Suprapubic skin (tissue), 4 donors: Measurements from ENCODE around the gene KYAT1. TPM values are rescaled to one million over a fixed set of nuclear protein-coding genes. Genes with fewer than 3 reads are reported as not detected.

Experiments used
- DNase-seq, 2 donors: peaks; one replicate each; pipeline ENCODE4 v3.0.0-alpha.2; 2019; ENCODE audit warnings: low spot score in 2 of 2
- H3K27ac ChIP-seq: fragments of 200-600 bp; sonication (generic); one replicate; pipeline ENCODE4 v1.5.1; 2019
- H3K27me3 ChIP-seq: fragments of 200-600 bp; sonication (generic); one replicate; pipeline ENCODE4 v1.5.1; 2019
- H3K36me3 ChIP-seq: fragments of 200-600 bp; sonication (generic); one replicate; pipeline ENCODE4 v1.5.1; 2019
- H3K4me1 ChIP-seq: fragments of 200-600 bp; sonication (generic); one replicate; pipeline ENCODE4 v1.5.1; 2019
- H3K4me3 ChIP-seq: fragments of 200-600 bp; sonication (generic); one replicate; pipeline ENCODE4 v1.5.1; 2019; ENCODE audit warnings: mild to moderate bottlenecking
- H3K9me3 ChIP-seq: fragments of 200-600 bp; sonication (generic); one replicate; pipeline ENCODE4 v1.5.1; 2019
- EP300 ChIP-seq: sonication (generic); formaldehyde crosslinking; IDR thresholded peaks from one replicate; pipeline ENCODE4 v1.6.1; 2017; ENCODE audit warnings: antibody characterized with exemption
- POLR2A ChIP-seq, 2 donors: fragments of 450-650 bp; IDR thresholded peaks; one replicate each; pipeline ENCODE4 v1.6.1; 2017; ENCODE audit warnings: antibody characterized with exemption in 2 of 2, mild to moderate bottlenecking in 2 of 2, moderate library complexity in 2 of 2
- POLR2AphosphoS5 ChIP-seq, 3 donors: sonication (generic); formaldehyde crosslinking; IDR thresholded peaks; one replicate each; pipeline ENCODE4 v1.6.1; 2017; ENCODE audit warnings: antibody characterized with exemption in 3 of 3
- WGBS: methylation state at CpG from one replicate; pipeline ENCODE4 v1.1.5; 2018; 5-methylcytosine and 5-hydroxymethylcytosine counted together
- total RNA-seq, 4 donors: library from RNA; depleted of rRNA; stranded (reverse); fragments of >200 nt; gene quantifications; one replicate each; pipeline ENCODE4 v1.1.0, GENCODE V29; 2016
- TF ChIP-seq, protein P1 (sequence below), 2 donors: fragments of 200-600 bp in 1 of 2; fragments of 450-650 bp in 1 of 2; sonication (generic) in 1 of 2; IDR thresholded peaks; one replicate each; pipeline ENCODE4 v1.5.1; 2016 to 2019; ENCODE audit warnings: antibody characterized with exemption in 2 of 2, mild to moderate bottlenecking in 1 of 2, moderate library complexity in 1 of 2

The KYAT1 gene
- total RNA-seq = 10 to 100 TPM; 10.6 to 17.1 (median 14.6) TPM

DNA sequence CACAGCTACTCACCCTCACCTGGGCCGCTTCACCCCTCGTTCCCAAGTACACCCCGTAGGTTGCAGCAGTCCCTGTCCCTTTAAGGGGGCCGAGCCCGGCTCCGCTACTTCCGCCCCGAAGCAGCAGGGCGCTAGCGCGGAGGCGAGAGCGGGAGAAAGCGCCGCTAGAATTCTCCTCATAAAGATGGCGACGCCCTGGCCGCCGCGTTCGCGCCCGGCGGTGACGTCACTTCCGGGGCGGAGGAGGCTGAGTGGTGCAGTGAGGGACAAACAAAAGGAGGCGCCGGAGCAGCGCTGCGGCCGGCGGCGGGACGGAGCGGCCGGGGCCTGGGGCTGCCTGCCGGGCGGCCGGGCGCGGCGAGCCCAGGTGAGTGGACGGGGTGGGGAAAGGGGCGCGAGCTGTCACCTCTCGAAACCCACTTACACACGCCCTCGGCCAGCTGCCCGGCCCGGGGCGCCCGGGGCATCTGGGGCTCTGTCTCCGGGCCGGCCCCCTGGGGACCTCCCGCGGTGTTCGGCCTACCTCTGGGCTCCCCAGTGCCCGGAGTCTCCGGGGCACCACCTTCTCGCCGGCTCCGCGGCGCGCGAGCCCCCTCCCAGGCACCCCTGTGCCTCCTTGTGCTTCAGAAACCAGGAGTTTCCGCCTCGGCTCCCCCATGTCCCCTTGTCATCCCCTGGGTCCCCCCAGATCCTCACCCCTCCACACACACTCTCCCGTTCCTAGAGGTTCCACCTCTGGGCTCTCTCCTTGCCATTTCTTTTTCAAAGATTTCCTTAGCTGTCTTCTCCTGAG, at the start of gene KYAT1, which contains the start of gene LRRC8A:
Gene KYAT1, minus strand, starts transcription at position 67 of the 793 bp plus-strand sequence. CDS start 36,545 bp downstream, outside the sequence.
Gene LRRC8A, plus strand, starts transcription at position 250 of the 793 bp plus-strand sequence. CDS start 25,032 bp downstream, outside the sequence.
- Histone ChIP-seq H3K4me1 (peaks cover 59% of the 10 kb centered on the region), H3K36me3 (peaks cover 13% of the 10 kb centered on the region), H3K4me3 (peak within 1 kb of the TSS; percentile 92), H3K27ac (peak within 1 kb of the TSS; percentile 97), H3K9me3 (no peaks in the 10 kb centered on the region), H3K27me3 (no peaks in the 10 kb centered on the region)
- WGBS = 1% methylated on average over 64 of the region's 70 CpGs
- DNase-seq = peak; percentile 98
- TF ChIP-seq, protein P1, sequence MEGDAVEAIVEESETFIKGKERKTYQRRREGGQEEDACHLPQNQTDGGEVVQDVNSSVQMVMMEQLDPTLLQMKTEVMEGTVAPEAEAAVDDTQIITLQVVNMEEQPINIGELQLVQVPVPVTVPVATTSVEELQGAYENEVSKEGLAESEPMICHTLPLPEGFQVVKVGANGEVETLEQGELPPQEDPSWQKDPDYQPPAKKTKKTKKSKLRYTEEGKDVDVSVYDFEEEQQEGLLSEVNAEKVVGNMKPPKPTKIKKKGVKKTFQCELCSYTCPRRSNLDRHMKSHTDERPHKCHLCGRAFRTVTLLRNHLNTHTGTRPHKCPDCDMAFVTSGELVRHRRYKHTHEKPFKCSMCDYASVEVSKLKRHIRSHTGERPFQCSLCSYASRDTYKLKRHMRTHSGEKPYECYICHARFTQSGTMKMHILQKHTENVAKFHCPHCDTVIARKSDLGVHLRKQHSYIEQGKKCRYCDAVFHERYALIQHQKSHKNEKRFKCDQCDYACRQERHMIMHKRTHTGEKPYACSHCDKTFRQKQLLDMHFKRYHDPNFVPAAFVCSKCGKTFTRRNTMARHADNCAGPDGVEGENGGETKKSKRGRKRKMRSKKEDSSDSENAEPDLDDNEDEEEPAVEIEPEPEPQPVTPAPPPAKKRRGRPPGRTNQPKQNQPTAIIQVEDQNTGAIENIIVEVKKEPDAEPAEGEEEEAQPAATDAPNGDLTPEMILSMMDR (IDR thresholded peaks at IDR 0.05) = no peak
- TF ChIP-seq POLR2A (IDR thresholded peaks at IDR 0.05) (peak in 1 of 2 donors; percentile 64), EP300 (no peak), POLR2AphosphoS5 (IDR thresholded peaks at IDR 0.05) (peak in 2 of 3 donors; percentile 28 to 58)

DNA sequence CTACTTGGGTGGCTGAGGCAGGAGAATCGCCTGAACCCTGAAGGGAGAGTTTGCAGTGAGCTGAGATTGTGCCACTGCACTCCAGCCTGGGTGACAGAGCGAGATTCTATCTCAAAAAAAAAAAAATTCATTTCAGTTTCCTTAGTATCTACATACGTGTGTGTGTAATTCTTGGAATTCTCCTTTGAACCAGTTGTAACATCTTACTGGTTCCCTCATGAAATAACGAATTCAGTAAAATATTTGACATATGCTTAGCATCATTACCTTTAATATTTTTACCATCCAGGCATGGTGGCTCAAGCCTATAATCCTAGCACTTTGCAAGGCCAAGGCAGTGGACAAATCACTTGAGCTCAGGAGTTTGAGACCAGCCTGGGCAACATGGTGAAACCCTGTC, 47.8 kb upstream of the KYAT1 start:
- Histone ChIP-seq H3K27ac (no peak overlapping the region), H3K9me3 (no peaks in the 10 kb centered on the region), H3K36me3 (peaks cover 10% of the 10 kb centered on the region), H3K4me3 (no peak overlapping the region), H3K4me1 (peaks cover 11% of the 10 kb centered on the region), H3K27me3 (no peaks in the 10 kb centered on the region)
- TF ChIP-seq POLR2A (IDR thresholded peaks at IDR 0.05) = no peak
- TF ChIP-seq EP300 = no peak
- no peak for TF ChIP-seq POLR2AphosphoS5 (IDR thresholded peaks at IDR 0.05)
- TF ChIP-seq, protein P1 (IDR thresholded peaks at IDR 0.05) = no peak
- WGBS = 78% methylated on average over 4 of the region's 4 CpGs
- DNase-seq = no peak

DNA sequence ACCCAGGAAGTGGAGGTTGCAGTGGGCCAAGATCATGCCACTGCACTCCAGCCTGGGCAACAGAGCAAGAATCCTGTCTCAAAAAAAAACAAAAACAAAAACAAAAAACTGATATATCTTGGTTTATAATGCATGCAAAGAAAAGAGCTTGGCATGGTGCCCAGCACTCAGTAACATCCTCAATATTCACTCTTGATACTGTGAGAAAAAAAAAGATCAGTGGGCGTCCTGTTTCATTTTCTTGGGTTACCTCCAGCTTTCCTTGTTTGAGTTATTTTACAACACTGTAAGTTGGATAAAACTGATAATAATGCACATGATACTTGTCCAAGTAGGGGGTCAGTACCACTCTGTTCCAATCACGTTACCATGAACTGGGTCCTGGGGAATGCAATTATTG, 46.9 kb upstream of the KYAT1 start:
- H3K27me3 ChIP-seq = no peaks in the 10 kb centered on the region
- H3K9me3 ChIP-seq = no peaks in the 10 kb centered on the region
- H3K4me1 ChIP-seq = peaks cover 13% of the 10 kb centered on the region
- TF ChIP-seq POLR2AphosphoS5 (IDR thresholded peaks at IDR 0.05) (no peak), POLR2A (IDR thresholded peaks at IDR 0.05) (no peak), EP300 (no peak)
- TF ChIP-seq, protein P1 (IDR thresholded peaks at IDR 0.05) = no peak
- DNase-seq = no peak
- WGBS = 83% methylated on average over 2 of the region's 2 CpGs
- no peak overlapping the region for H3K4me3 ChIP-seq
- peaks cover 1% of the 10 kb centered on the region for H3K36me3 ChIP-seq
- no peak overlapping the region for H3K27ac ChIP-seq

DNA sequence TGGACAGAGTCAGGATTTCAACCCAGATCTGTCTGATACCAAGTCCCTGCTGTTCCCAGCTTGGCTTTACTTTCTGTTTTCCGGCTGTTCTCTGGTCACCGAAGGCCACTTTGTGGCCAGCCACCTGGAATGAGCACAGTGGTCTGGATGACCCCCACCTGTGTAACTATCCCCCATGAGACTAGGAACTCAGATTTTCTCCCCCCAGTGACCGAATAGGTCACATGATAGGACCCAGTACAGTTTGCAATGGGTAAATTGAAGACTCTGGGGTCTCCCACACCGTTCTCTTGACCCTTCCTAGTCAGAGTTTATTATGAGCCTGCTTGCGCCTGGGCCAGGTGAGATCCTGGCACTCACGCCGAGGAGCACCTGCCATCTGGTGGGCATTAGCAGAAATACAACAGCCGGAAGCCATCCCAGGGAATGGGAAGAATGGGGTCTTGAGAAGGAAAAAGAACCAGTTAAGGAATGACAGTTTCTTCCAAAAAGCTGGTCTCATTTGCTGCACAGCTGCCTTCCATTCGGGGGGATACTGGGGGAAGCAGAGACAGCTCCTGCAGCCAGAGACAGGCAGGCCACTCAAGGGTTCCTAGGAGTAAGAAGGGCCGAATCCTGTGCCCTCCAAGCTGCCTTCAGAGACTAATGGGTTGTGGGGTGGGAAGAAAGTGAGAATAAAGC, 46.1 kb upstream of the KYAT1 start:
- Histone ChIP-seq H3K9me3 (no peaks in the 10 kb centered on the region), H3K36me3 (no peaks in the 10 kb centered on the region), H3K27ac (no peak overlapping the region), H3K4me3 (no peak overlapping the region), H3K27me3 (no peaks in the 10 kb centered on the region), H3K4me1 (peaks cover 21% of the 10 kb centered on the region)
- DNase-seq = no peak
- no peak for TF ChIP-seq POLR2AphosphoS5 (IDR thresholded peaks at IDR 0.05)
- TF ChIP-seq, protein P1 (IDR thresholded peaks at IDR 0.05) = peak; percentile 81 to 86
- WGBS = 28% methylated on average over 10 of the region's 10 CpGs

DNA sequence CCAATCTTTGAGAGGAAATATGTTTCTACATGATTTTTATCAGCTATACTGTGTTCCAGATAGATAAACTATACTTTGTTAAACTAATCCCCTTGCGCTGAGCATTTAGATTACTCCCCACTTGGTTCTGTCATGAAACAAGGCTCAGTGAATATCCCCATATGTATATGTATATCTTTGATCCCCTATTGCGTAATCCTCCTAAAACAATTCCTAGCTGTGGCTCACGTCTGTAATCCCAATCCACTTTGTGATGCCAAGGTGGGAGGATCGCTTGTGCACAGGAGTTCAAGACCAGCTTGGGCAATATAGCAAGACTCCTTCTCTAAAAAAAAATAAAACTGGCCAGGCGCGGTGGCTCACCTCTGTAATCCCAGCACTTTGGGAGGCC, 41.7 kb upstream of the KYAT1 start:
- WGBS = 81% methylated on average over 6 of the region's 6 CpGs
- Histone ChIP-seq H3K36me3 (no peaks in the 10 kb centered on the region), H3K4me3 (peak overlapping the region; percentile 57), H3K27ac (no peak overlapping the region), H3K9me3 (no peaks in the 10 kb centered on the region), H3K27me3 (no peaks in the 10 kb centered on the region), H3K4me1 (peaks cover 61% of the 10 kb centered on the region)
- TF ChIP-seq POLR2AphosphoS5 (IDR thresholded peaks at IDR 0.05) (no peak), POLR2A (IDR thresholded peaks at IDR 0.05) (no peak), EP300 (no peak)
- TF ChIP-seq, protein P1 (IDR thresholded peaks at IDR 0.05) = no peak
- DNase-seq = no peak
